ENCODE measurements around the gene DNAH7.
"Not testable (repeated sequence)": the region's sequence is repeated elsewhere in the genome, so short reads cannot be mapped to it uniquely, and the experiment has no call there.

The DNAH7 gene

GRCh38 chr2:196068271-196069209 lies at the start of gene DNAH7:
DNAH7 (minus strand) TSS chr2:196068837; CDS start chr2:196068711, 126 bp downstream.
- peak; percentile 77 to 82 for DNase-seq (ENCODE audit: low read depth in 2 of 2)

GRCh38 chr2:196117214-196117705 lies 48.6 kb upstream of the DNAH7 start:
- DNase-seq (ENCODE audit: low read depth in 2 of 2), result no peak

GRCh38 chr2:196113061-196113974 lies 44.7 kb upstream of the DNAH7 start:
- DNase-seq (ENCODE audit: low read depth in 2 of 2), result no peak

GRCh38 chr2:196112418-196113034 lies 43.9 kb upstream of the DNAH7 start:
- DNase-seq (ENCODE audit: low read depth in 2 of 2), result no peak

- no peak for DNase-seq (ENCODE audit: low read depth in 2 of 2)
Measured at GRCh38 chr2:196108604-196109003, 40.0 kb upstream of the DNAH7 start.

- DNase-seq (ENCODE audit: low read depth in 2 of 2), result no peak
Measured at GRCh38 chr2:196105951-196106350, 37.3 kb upstream of the DNAH7 start.

GRCh38 chr2:196104066-196104465 lies 35.4 kb upstream of the DNAH7 start:
- no peak for DNase-seq (ENCODE audit: low read depth in 2 of 2)

- no peak for DNase-seq (ENCODE audit: low read depth in 2 of 2)
Measured at GRCh38 chr2:196103626-196104025, 35.0 kb upstream of the DNAH7 start.

- no peak for DNase-seq (ENCODE audit: low read depth in 2 of 2)
Measured at GRCh38 chr2:196101325-196101991, 32.8 kb upstream of the DNAH7 start.

GRCh38 chr2:196099916-196100315 lies 31.3 kb upstream of the DNAH7 start:
- DNase-seq (ENCODE audit: low read depth in 2 of 2), result no peak

GRCh38 chr2:196097864-196098660 lies 29.4 kb upstream of the DNAH7 start:
- DNase-seq (ENCODE audit: low read depth in 2 of 2), result no peak

GRCh38 chr2:196096982-196097745 lies 28.5 kb upstream of the DNAH7 start:
- no peak for DNase-seq (ENCODE audit: low read depth in 2 of 2)

GRCh38 chr2:196096264-196096663 lies 27.6 kb upstream of the DNAH7 start:
- no peak for DNase-seq (ENCODE audit: low read depth in 2 of 2)

GRCh38 chr2:196089448-196089847 lies 20.8 kb upstream of the DNAH7 start:
- DNase-seq (ENCODE audit: low read depth in 2 of 2), result not testable (repeated sequence)

- no peak for DNase-seq (ENCODE audit: low read depth in 2 of 2)
Measured at GRCh38 chr2:196088203-196088602, 19.6 kb upstream of the DNAH7 start.

- no peak for DNase-seq (ENCODE audit: low read depth in 2 of 2)
Measured at GRCh38 chr2:196086517-196087368, 18.1 kb upstream of the DNAH7 start.

GRCh38 chr2:196083601-196084000 lies 15.0 kb upstream of the DNAH7 start:
- no peak for DNase-seq (ENCODE audit: low read depth in 2 of 2)

GRCh38 chr2:196080526-196080925 lies 11.9 kb upstream of the DNAH7 start:
- DNase-seq (ENCODE audit: low read depth in 2 of 2), result no peak

GRCh38 chr2:196079052-196079451 lies 10.4 kb upstream of the DNAH7 start:
- DNase-seq (ENCODE audit: low read depth in 2 of 2), result no peak

Data from activated CD8-positive, alpha-beta memory T cell treated with anti-CD3 and anti-CD28 coated beads for 4 hours (primary cell).